Muscle layer of duodenum (tissue), 2 donors: ENCODE results near the gene MT1X.

Experiments
- H3K27ac ChIP-seq: one replicate; pipeline ENCODE4 v1.7.0; 2013; ENCODE audit warnings: mild to moderate bottlenecking, low read length
- H3K27me3 ChIP-seq: one replicate; pipeline ENCODE4 v1.7.0; 2013; ENCODE audit warnings: low read depth, mild to moderate bottlenecking, control low read depth, low read length
- H3K36me3 ChIP-seq, 2 donors: one replicate each; pipeline ENCODE4 v1.7.0; 2013; ENCODE audit warnings: low read length in 2 of 2, control low read depth in 1 of 2, mild to moderate bottlenecking in 1 of 2; ENCODE audit not compliant: insufficient read depth in 2 of 2, control insufficient read depth in 1 of 2
- H3K4me1 ChIP-seq, 2 donors: one replicate each; pipeline ENCODE4 v1.7.0; 2013; ENCODE audit warnings: low read length in 2 of 2, mild to moderate bottlenecking in 2 of 2, control low read depth in 1 of 2, moderate library complexity in 1 of 2; ENCODE audit not compliant: insufficient read depth in 2 of 2, control insufficient read depth in 1 of 2
- H3K4me3 ChIP-seq, 2 donors: one replicate each; pipeline ENCODE4 v1.7.0; 2013; ENCODE audit warnings: low read length in 2 of 2, low read depth in 1 of 2, mild to moderate bottlenecking in 1 of 2
- H3K9me3 ChIP-seq, 2 donors: one replicate each; pipeline ENCODE4 v1.7.0; 2013; ENCODE audit warnings: low read length in 2 of 2, control low read depth in 1 of 2, mild to moderate bottlenecking in 1 of 2; ENCODE audit not compliant: control insufficient read depth in 1 of 2
- donor health status: healthy.

The MT1X gene

DNA sequence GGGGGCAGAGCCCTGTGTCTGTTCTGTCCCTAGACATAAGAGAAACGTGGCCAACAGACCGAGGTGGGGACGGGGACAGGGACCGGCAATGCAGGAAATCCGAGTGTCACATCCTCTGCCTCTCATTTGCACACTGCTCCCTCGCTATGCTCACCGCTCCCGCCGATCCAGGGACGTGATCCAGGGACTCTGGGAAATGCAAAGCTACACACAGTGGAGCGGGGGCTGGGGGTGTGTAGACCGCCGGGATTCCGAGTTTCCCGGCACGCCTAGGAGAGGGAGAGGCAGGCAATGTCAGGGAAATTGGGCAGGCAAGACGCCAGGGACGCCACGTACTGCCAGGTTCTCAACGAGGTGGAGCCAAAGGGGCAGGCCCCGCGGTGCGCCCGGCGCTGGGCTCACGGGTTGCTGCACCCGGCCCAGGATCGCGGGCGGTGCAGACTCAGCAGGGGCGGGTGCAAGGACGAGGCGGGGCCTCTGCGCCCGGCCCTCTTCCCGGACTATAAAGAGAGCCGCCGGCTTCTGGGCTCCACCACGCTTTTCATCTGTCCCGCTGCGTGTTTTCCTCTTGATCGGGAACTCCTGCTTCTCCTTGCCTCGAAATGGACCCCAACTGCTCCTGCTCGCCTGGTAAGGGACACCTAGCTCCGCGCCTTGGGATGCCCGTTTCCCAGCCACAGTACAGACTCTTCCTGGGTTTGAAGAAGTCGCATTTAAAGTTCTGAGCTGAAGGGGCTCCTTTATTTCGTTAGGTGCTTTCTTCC is at the start of gene MT1X:
MT1X (plus strand) TSS at position 532 of the 764 bp plus-strand sequence; CDS start at position 603, 71 bp downstream.
- peak within 1 kb of the TSS; percentile 95 for H3K27ac ChIP-seq
- no peaks in the 10 kb centered on the region for H3K9me3 ChIP-seq
- H3K4me1 ChIP-seq, result peaks cover 0 to 11% of the 10 kb centered on the region in 2 donors
- no peaks in the 10 kb centered on the region for H3K27me3 ChIP-seq
- no peaks in the 10 kb centered on the region for H3K36me3 ChIP-seq
- H3K4me3 ChIP-seq, result peak within 1 kb of the TSS; percentile 65 to 97

DNA sequence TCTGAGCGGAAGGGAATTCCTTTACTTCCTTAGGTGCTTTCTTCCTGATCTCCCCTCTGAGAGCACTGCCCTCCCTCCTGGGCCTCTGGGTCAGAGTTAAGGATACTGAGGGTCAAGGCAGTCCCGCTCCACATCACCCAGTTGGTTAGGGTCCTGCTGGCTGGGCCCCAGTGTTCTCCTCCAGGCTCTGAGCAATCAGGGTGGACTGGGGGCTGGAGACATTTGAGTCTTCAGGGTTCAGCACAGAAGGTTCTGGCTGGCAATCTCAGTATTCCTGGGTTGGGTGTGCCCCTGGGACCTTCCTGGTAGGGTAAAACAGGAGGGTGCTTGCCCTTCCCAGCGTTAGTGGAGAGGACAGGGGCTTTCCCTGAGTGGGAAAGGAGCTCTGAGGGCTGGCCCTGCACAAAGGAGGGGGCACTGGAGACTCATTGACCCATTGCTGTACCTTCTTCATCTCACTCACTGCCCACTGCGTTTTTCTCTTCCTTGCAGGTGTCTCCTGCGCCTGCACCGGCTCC is 49.4 kb upstream of the MT1X start:
- no peaks in the 10 kb centered on the region for H3K9me3 ChIP-seq
- H3K4me1 ChIP-seq, result peaks cover 0 to 11% of the 10 kb centered on the region in 2 donors
- peaks cover 18% of the 10 kb centered on the region for H3K27me3 ChIP-seq
- no peaks in the 10 kb centered on the region for H3K36me3 ChIP-seq
- H3K4me3 ChIP-seq, result peak overlapping the region; percentile 65 to 74
- peak overlapping the region; percentile 74 for H3K27ac ChIP-seq

DNA sequence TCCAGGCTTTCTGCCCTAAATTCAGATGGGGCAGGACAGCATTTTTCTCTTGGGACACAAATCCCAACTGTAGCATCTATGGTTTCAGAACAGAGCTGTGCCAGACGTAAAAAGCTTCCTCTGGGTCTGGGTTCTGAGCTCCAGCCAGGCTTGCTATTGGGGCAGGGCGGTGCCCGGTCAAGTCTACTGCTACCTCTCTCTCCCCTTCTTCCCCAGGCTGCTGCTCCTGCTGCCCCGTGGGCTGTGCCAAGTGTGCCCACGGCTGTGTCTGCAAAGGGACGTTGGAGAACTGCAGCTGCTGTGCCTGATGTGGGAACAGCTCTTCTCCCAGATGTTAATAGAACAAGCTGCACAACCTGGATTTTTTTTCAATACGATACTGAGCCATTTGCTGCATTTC is 48.7 kb upstream of the MT1X start:
- Histone ChIP-seq H3K27ac (no peak overlapping the region), H3K36me3 (no peaks in the 10 kb centered on the region), H3K4me3 (peak overlapping the region; percentile 65 to 74), H3K9me3 (no peaks in the 10 kb centered on the region), H3K4me1 (peaks cover under 1 to 15% of the 10 kb centered on the region in 2 donors), H3K27me3 (peaks cover 24% of the 10 kb centered on the region)

DNA sequence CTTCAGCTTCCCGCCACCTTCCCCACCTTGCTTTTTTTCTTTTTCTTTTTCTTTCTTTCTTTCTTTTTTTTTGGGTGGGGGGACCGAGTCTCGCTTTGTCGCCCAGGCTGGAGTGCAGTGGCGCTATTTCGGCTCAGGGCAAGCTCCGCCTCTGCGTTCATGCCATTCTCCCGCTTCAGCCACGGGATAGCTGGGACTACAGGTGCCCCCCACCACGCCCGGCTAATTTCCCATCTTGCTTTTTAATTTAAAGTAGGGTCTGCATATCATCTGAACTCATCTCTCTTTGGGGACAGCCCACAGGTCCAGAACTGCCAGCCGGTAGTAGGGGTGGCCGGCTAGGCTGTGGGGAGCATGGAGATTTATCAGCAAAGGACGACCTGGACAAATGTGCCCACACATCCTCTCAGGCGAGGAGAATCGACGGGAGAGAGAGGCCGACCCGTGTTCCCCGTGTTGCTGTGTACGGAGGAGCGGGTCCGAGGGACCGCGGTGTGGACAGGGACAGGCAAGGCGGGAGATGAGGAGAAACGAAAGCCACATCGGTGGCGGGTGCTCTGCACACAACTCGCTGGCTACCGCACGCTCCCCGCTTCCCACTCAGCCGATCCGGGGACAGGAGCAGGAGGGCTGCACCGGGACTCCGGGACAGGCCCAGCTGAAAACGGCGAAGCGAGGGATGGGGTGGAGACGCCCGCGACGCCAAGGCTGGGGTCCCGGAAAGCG is 47.4 kb upstream of the MT1X start:
- Histone ChIP-seq H3K27me3 (peaks cover 29% of the 10 kb centered on the region), H3K36me3 (no peaks in the 10 kb centered on the region), H3K9me3 (no peaks in the 10 kb centered on the region), H3K27ac (no peak overlapping the region), H3K4me1 (peaks cover 4 to 19% of the 10 kb centered on the region in 2 donors), H3K4me3 (peak overlapping the region; percentile 13 to 44)

DNA sequence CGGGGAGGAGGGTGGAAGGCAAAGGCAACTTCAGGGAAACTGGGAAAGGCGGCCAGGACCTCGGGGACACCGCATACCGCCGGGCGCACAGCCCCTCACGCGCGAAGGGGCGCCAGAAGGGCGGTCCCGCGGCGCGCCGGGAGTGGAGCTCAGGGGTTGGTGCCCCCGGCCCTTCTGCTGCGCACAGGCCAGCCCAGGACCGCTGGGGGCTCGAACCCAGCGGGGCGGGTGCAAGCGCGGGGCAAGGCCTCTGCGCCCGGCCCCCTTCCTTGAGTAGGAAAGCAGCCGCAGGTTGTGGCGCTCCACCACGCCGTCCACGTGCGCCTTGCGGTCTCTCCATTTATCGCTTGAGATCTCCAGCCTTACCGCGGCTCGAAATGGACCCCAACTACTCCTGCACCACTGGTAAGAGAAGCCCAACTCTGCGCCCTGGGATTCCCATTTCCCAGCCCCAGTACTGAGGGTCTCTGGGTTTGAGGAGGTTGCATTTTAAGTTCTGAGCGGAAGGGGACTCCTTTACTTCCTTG is 46.8 kb upstream of the MT1X start:
- Histone ChIP-seq H3K27ac (no peak overlapping the region), H3K9me3 (no peaks in the 10 kb centered on the region), H3K4me3 (peak overlapping the region in 1 of 2 donors; percentile 44), H3K27me3 (peaks cover 29% of the 10 kb centered on the region), H3K4me1 (peaks cover 4 to 19% of the 10 kb centered on the region in 2 donors), H3K36me3 (no peaks in the 10 kb centered on the region)

DNA sequence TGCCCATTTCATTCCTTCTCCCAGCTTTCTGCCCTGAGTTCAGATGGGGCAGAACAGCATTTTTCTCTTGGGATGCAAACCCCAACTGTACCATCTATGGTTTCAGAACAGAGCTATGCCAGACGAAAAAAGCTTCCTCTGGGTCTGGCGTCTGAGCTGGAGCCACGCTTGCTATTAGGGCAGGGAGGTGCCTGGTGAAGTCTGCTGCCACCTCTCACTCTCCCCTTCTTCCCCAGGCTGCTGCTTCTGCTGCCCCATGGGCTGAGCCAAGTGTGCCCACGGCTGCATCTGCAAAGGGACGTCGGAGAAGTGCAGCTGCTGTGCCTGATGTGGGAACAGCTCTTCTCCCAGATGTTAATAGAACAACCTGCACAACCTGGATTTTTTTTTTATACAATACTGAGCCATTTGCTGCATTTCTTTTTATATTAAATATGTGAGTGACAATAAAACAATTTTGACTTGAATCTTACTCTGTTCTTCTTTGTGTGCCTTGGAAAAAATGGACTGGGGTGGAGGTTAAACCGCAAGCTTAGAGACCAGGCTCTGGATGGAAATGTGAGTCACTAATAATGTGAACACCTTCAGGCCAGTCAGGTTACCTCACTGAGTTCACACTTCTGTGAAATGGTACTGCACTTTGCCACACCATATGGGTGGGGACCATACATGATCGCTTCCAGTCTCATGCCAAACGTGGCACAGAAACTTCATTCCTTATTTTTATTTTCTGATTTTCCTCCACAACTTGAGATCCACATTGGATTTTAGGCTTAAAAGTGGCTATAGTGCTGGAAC is 45.5 kb upstream of the MT1X start:
- Histone ChIP-seq H3K27me3 (peaks cover 29% of the 10 kb centered on the region), H3K9me3 (no peaks in the 10 kb centered on the region), H3K4me1 (peaks cover 4 to 19% of the 10 kb centered on the region in 2 donors), H3K27ac (no peak overlapping the region), H3K4me3 (no peak overlapping the region), H3K36me3 (no peaks in the 10 kb centered on the region)

DNA sequence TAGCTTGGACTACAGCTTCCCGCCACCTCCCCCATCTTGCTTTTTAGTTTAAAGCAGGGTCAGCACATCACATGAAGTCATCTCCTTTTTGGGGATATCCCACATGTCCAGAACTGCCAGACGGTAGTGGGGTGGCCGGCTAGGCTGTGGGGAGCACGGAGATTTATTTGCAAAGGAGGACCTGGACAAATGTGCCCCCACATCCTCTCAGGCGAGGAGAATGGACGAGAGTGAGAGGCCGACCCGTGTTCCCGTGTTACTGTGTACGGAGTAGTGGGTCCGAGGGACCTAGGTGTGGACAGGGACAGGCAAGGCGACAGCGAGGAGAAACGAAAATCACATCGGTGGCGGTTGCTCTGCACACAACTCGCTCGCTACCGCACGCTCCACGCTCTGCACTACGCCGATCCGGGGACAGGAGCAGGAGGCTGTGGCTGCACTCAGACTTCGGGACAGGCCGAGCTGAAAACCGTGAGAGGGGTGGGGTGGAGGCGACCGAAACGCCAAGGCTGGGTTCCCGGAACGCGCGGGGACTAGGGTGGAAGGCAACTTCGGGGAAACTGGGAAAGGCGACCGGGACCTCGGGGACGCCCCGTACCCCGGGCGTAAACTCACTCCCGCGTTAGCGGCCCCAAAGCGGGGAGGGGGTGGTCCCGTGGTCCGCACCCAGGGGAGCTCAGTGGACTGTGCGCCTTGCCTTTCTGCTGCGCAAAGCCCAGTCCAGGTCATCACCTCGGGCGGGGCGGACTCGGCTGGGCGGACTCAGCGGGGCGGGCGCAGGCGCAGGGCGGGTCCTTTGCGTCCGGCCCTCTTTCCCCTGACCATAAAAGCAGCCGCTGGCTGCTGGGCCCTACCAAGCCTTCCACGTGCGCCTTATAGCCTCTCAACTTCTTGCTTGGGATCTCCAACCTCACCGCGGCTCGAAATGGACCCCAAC is 44.2 kb upstream of the MT1X start, which contains the start of gene MT1A:
MT1A (plus strand) TSS at position 853 of the 937 bp plus-strand sequence; CDS start at position 926, 73 bp downstream.
- H3K27ac ChIP-seq, result peak within 1 kb of the TSS; percentile 54
- H3K4me3 ChIP-seq, result peak within 1 kb of the TSS; percentile 53 to 57
- H3K27me3 ChIP-seq, result peaks cover 26% of the 10 kb centered on the region
- H3K36me3 ChIP-seq, result no peaks in the 10 kb centered on the region
- peaks cover 4 to 21% of the 10 kb centered on the region in 2 donors for H3K4me1 ChIP-seq
- no peaks in the 10 kb centered on the region for H3K9me3 ChIP-seq

DNA sequence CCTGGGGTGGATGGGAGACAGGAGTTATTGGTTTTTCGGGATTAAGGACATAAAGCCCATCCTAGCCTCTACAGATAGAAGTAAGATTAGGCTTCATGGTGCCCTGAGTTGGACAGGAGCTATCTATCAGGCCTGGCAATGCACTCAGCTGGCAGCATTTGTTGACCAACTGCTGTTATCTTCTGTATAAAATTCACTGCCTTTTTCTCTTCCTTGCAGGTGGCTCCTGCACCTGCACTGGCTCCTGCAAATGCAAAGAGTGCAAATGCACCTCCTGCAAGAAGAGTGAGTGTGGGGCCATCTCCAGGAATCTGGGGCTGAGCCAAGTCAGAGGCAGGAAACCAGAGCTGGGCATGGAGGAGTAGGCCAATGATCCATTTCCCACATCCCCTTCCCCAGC is 43.2 kb upstream of the MT1X start:
- peaks cover 9 to 30% of the 10 kb centered on the region in 2 donors for H3K4me1 ChIP-seq
- H3K9me3 ChIP-seq, result no peaks in the 10 kb centered on the region
- H3K27ac ChIP-seq, result peak overlapping the region; percentile 54
- H3K4me3 ChIP-seq, result peak overlapping the region in 1 of 2 donors; percentile 37
- H3K27me3 ChIP-seq, result peaks cover 26% of the 10 kb centered on the region
- H3K36me3 ChIP-seq, result no peaks in the 10 kb centered on the region

DNA sequence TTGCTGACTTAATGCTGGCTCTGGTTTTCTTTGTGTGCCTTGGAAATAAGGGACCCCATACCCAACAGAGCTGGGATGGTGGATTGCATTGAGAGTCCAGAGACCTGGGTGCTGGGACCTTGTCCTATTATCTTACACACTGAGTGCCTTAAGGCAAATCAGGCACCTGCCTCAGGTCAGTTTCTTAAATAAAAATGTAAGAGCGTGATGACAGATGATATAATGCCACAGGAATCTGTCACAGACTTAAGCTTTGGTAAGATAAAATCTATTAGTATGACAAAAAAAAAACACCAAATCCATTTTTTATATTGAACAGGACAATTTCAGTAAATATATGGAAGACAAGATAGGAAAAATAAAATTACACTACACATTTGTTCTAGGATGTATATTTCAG is 42.2 kb upstream of the MT1X start:
- Histone ChIP-seq H3K9me3 (no peaks in the 10 kb centered on the region), H3K4me1 (peaks cover 9 to 27% of the 10 kb centered on the region in 2 donors), H3K4me3 (no peak overlapping the region), H3K27me3 (peaks cover 17% of the 10 kb centered on the region), H3K36me3 (no peaks in the 10 kb centered on the region), H3K27ac (no peak overlapping the region)

DNA sequence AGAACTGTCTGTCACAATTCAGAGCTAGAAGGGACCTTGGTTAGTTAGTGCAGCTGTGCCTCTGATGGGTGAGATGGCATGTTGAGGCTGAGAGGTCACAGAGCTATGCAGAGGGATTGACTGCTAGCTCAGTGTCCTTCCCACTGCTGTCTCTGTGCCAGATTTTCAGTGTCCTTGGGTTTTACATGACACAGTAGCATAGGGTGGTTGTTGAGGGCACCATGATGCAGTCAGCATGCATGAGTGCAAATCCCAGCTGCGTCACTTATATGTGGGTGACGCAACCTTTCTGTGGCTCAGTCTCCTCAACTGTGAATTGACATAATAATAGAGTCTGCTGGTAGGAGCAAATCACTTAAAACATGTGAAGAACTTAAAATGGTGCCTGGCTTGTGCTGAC is 41.1 kb upstream of the MT1X start:
- H3K27ac ChIP-seq, result no peak overlapping the region
- peaks cover 13% of the 10 kb centered on the region for H3K27me3 ChIP-seq

More for the DNA sequence above, 41.1 kb upstream of the MT1X start:
- Histone ChIP-seq H3K36me3 (no peaks in the 10 kb centered on the region), H3K9me3 (no peaks in the 10 kb centered on the region), H3K4me3 (no peak overlapping the region), H3K4me1 (peaks cover 9 to 19% of the 10 kb centered on the region in 2 donors)
